Measurements from ENCODE around the gene DPF1. TPM values are rescaled to one million over a fixed set of nuclear protein-coding genes. Genes with fewer than 3 reads are reported as not detected.

The DPF1 gene
- total RNA-seq, 2 experiments from 2014 or later = not detected

- ChIA-PET POLR2A (no interaction called here), CTCF (no interaction called here)
- peaks cover 17% of the 10 kb centered on the region for H3K4me1 ChIP-seq (ENCODE audit: insufficient read depth, low read length)
- Mint-ChIP-seq H3K36me3 (ENCODE audit: low read depth) (peaks cover 36% of the 10 kb centered on the region), H3K27me3 (peaks cover 29% of the 10 kb centered on the region), H3K4me3 (no peak overlapping the region), H3K9me3 (no peaks in the 10 kb centered on the region), H3K4me1 (ENCODE audit: low read depth) (peaks cover 9% of the 10 kb centered on the region), H3K27ac (no peak overlapping the region)
- H3K9me3 ChIP-seq (ENCODE audit: control insufficient read depth in 1 of 2, insufficient read depth in 1 of 2, low read length in 2 of 2) = peaks cover 0 to 7% of the 10 kb centered on the region in 2 experiments
- no peak overlapping the region for H3K4me3 ChIP-seq (ENCODE audit: low read length)
- H3K27me3 ChIP-seq (ENCODE audit: control insufficient read depth in 1 of 2, insufficient read depth in 2 of 2, low read length in 2 of 2) = peaks cover 31 to 34% of the 10 kb centered on the region in 2 experiments
- ATAC-seq (ENCODE audit: poor library complexity) = no peak
- no peak for TF ChIP-seq CTCF (IDR thresholded peaks at IDR 0.05)
- peaks cover 6% of the 10 kb centered on the region for H3K36me3 ChIP-seq (ENCODE audit: insufficient read depth, low read length)
- no peak for DNase-seq
- H3K27ac ChIP-seq (ENCODE audit: low read depth in 1 of 2, low read length in 2 of 2) = no peak overlapping the region
- intact Hi-C loops (cut with DNase I, micrococcal nuclease) = no loop called here
Observed at GRCh38 chr19:38207543-38207942, 16.5 kb downstream of the DPF1 start.

- CTCF ChIA-PET = no interaction called here
- ATAC-seq (ENCODE audit: poor library complexity) (no peak), DNase-seq (no peak)
- intact Hi-C loops (cut with DNase I, micrococcal nuclease) = no loop called here
- Mint-ChIP-seq H3K27ac (no peak overlapping the region), H3K4me1 (ENCODE audit: low read depth) (peaks cover 9% of the 10 kb centered on the region), H3K36me3 (ENCODE audit: low read depth) (peaks cover 38% of the 10 kb centered on the region), H3K4me3 (no peak overlapping the region), H3K27me3 (peaks cover 28% of the 10 kb centered on the region), H3K9me3 (no peaks in the 10 kb centered on the region)
- no peak for TF ChIP-seq CTCF (IDR thresholded peaks at IDR 0.05)
- Histone ChIP-seq H3K4me3 (ENCODE audit: low read length) (no peak overlapping the region), H3K9me3 (ENCODE audit: control insufficient read depth in 1 of 2, insufficient read depth in 1 of 2, low read length in 2 of 2) (peaks cover 0 to 7% of the 10 kb centered on the region in 2 experiments), H3K36me3 (ENCODE audit: insufficient read depth, low read length) (peaks cover 6% of the 10 kb centered on the region), H3K27me3 (ENCODE audit: control insufficient read depth in 1 of 2, insufficient read depth in 2 of 2, low read length in 2 of 2) (peaks cover 29 to 33% of the 10 kb centered on the region in 2 experiments), H3K27ac (ENCODE audit: low read depth in 1 of 2, low read length in 2 of 2) (no peak overlapping the region), H3K4me1 (ENCODE audit: insufficient read depth, low read length) (peaks cover 17% of the 10 kb centered on the region)
- POLR2A ChIA-PET = no interaction called here
Observed at GRCh38 chr19:38206928-38207327, 17.1 kb downstream of the DPF1 start.

- Mint-ChIP-seq H3K36me3 (ENCODE audit: low read depth) (peaks cover 43% of the 10 kb centered on the region), H3K27me3 (peaks cover 28% of the 10 kb centered on the region), H3K4me1 (ENCODE audit: low read depth) (peaks cover 9% of the 10 kb centered on the region), H3K27ac (no peak overlapping the region), H3K4me3 (no peak overlapping the region), H3K9me3 (no peaks in the 10 kb centered on the region)
- Histone ChIP-seq H3K9me3 (ENCODE audit: control insufficient read depth in 1 of 2, insufficient read depth in 1 of 2, low read length in 2 of 2) (peaks cover 0 to 7% of the 10 kb centered on the region in 2 experiments), H3K27me3 (ENCODE audit: control insufficient read depth in 1 of 2, insufficient read depth in 2 of 2, low read length in 2 of 2) (peaks cover 25 to 29% of the 10 kb centered on the region in 2 experiments), H3K27ac (ENCODE audit: low read depth in 1 of 2, low read length in 2 of 2) (no peak overlapping the region), H3K4me1 (ENCODE audit: insufficient read depth, low read length) (peaks cover 10% of the 10 kb centered on the region), H3K4me3 (ENCODE audit: low read length) (no peak overlapping the region), H3K36me3 (ENCODE audit: insufficient read depth, low read length) (peaks cover 6% of the 10 kb centered on the region)
- no peak for TF ChIP-seq CTCF (IDR thresholded peaks at IDR 0.05)
- ATAC-seq (ENCODE audit: poor library complexity) (no peak), DNase-seq (no peak)
- POLR2A ChIA-PET = no interaction called here
- CTCF ChIA-PET = no interaction called here
- intact Hi-C loops (cut with DNase I, micrococcal nuclease) = no loop called here
Observed at GRCh38 chr19:38206006-38206745, 17.8 kb downstream of the DPF1 start.
